HG03139 (cell line): ENCODE data around the gene NQO2.

Experiments used
- ATAC-seq: cut with Tn5 transposase; IDR thresholded peaks from one replicate; pipeline ENCODE4 v1.9.1; 2021; ENCODE audit not compliant: unreplicated experiment

Gene NQO2, protein sequence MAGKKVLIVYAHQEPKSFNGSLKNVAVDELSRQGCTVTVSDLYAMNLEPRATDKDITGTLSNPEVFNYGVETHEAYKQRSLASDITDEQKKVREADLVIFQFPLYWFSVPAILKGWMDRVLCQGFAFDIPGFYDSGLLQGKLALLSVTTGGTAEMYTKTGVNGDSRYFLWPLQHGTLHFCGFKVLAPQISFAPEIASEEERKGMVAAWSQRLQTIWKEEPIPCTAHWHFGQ

DNA sequence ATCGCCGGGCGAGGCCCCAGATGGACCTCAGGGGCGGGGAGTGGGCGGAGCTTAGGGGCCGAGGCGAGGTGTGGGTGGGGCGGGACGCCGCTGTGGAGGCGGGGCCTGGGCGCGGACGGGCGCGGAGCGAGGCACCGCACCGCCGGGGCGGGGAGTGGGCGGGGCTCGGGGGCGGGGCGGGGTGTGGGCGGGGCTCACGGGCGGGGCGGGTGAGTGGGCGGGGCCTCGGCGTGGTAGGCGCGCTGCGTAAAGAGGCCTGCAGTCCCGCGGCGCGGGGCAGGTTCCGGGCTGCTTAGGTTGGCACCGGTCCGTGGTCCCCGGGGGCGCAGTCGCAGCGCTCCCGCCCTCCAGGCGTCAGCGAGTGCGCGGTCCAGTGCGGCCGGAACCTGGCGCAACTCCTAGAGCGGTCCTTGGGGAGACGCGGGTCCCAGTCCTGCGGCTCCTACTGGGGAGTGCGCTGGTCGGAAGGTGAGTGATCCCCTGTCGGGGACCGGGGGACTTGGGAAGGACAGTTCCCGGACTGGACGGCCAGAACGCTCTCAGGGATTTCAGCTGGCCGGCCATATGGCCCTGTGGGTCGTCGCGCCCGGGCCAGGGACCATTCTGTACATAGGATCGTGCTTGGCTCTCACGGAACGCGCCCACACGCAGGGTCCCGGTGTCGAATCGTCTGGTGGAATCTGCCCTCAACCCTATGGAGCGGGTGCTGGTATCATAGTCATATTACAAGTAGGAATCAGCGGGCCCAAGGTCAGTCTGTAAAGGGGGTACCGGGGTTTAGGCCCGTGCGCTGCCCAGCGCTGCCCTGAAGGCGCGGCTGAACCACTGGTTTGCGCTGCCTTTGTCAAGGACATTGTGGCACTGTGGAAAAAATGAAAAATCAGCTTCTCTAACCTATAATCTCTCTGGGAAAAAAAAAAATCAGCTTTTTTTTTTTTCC lies at the start of gene NQO2:
NQO2 (plus strand) TSS at position 277 of the 940 bp plus-strand sequence. CDS start 6,659 bp downstream, outside the sequence.
- peak; percentile 72 for ATAC-seq

DNA sequence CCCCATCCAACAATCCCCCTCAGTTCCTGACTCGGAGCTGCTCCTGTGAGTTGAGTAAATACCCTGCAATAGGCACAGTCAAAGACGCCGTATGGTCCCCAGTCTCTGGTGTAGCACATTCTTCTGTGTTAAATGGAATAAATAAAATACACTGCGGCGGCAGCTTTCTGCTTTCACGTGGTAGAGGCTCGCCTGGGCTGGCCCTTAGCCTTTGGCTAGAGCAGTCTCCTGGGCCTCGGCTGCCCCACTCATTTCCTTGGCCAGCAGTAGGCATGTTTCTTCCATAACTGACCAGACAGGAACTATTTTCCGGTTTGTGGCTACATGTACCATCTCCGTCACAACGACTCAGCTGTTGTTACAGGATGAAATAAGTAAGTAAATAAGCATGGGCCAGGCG lies 49.0 kb upstream of the NQO2 start:
- no peak for ATAC-seq

DNA sequence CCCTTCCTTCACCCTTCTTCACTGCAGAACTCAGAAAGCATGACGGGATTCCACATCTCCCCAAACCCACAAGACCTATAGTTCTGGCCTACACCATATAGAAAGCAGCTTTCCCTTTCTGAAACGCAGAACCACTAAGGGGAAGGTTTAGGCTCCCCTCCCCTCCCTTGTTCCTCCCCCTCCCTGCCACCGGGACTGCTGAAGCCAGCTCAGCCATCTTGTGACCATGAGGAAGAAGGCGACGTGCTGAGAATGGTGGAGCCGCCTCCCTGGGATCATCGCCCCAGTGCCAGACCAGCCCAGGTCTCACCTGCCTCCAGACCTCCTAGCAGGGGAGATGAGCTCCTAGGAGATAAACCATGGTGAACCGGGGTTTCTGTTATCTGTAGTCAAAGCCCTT lies 48.0 kb upstream of the NQO2 start:
- ATAC-seq, result no peak

DNA sequence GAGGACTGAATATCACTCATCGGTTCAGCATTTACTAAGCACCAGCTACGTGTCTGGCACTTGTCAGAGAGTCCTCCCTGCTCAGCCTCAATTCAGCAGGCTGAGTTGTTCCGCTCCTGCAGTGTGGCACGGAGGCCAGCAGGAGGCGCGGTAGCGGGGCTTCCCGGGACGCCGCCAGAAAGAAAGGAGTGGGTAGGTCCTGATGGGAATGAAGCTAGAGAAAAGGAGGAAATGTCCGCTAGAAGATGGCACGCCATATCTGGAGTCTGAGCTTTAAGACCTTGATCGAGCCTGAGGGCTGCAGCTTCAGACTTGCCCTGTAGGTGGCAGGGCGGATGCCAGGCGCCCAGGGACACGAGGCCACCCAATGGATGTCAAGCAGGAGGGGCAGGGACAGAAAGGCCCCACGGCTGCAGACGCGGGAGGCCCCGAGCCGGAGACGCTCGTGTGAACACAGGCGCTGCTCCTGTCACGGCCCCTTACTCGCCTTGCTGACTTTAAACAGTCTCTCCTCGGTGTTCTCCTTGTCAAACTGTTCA lies 47.1 kb upstream of the NQO2 start:
- no peak for ATAC-seq

DNA sequence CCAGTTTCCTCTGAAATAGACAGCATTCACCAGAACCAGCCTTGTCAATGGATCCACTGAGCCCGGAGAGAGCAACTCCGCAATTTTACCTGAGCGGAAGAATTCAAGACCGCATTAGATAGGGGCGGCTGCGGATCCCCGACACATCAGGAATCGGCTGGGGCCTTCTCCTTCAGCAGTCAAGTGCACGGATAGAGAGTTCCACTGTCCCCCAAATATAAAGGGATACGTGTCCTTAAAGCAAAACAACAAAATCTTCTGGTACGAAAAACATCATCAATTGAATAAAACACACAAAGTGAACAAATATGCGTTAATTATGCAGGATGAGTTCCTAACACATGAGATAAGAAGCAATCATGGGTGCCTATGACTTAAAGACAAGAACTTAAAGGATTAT lies 46.6 kb upstream of the NQO2 start:
- no peak for ATAC-seq

DNA sequence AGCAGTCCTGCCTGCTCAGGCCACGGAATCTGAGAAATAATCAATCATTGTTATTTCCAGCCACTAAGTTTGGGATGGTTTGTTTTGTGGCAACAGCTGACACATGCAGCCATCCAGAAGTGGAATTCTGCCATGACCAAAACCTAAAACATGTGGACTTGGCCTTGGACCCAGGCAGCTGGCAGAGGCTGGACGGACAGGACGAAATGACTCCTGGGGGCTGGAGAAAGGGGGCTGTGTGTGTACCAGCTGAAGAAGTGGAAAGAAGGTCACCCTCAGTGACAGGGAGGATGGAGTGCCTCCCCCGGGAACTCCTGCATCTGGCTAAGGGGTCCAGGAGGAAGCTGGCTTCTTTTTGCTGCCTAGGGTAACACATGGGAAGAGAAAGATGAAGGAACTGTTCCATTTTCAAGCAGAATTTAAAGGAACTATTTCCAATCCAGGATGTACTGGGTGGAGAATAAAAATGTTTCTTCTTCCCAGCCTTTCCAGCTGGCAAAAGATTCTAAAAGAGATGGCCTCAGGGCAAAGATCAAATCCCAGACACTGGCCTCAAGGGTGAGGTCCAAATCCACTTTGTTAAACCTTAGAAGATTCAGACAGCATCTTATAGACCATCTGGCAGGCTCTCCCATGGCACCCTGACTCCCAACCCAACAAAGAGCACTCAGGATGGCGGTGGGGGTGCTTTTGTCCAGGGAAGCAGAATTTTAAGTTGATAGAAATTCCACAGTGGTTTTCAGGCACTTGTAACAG lies 42.6 kb upstream of the NQO2 start:
- no peak for ATAC-seq

DNA sequence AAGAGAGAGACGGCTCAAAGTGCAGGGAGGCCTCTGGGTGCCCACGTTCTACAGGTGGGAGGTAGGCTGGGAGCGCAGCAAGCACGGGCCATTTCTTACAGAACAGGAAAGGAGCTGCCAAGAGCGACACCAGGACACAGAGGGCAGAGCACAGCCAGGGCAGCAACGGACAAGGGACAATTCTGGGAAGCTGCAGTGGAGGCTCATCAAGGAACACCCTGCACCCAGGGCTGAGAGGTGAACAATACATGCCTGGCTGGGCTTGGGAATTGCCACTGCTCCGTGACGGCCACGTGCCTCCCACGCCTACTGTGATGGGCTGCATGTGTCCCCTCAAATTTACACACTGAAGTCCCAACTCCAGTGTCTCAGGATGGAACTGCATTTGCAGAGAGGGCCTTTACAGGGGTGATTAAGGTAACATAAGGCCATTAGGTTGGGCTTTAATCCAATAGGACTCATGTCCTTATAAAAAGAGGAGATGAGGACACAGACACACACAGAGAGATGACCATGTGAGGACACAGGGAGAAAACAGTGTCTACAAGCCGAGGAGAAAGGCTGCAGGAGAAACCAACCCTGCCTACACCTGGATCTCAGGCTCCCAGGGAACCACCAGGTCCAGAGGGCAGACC lies 41.9 kb upstream of the NQO2 start:
- ATAC-seq, result no peak

DNA sequence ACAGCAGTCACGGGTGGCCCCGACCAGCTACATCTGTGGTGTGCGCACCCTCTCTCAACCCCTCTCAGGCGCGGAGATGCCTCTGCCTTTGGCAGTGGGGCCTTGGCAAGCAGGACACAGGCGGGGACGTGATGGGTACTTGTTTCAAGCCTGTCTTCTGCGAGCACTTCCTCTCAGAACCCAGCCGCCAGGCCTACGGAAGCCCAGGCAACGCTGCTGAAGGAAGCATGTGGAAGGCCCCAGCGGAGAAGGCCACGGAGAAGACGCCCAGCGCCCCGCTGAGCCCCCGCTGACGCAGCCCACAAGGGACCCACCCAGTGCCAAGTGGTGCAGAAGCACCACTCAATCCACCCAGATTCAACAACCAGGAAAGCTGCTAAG lies 41.4 kb upstream of the NQO2 start:
- ATAC-seq, result no peak

DNA sequence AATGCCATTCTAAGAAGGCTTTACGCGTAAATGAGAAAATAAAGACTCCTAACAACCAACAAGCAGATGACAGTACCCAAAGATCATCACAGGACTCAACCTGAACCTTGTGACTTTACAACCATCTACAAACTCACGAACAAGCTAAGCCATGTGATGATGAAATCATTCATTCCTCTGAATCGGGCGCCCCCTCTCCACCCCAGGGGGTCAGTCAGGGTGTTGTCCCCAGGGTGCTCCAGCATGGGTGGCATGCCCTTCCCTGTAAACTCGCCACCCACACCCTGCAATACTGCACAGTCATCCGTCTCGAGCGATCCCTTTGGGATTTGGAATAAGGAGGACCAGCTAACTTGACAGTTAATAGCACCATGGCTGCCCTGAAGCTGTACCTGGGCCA lies 40.9 kb upstream of the NQO2 start:
- ATAC-seq, result no peak

DNA sequence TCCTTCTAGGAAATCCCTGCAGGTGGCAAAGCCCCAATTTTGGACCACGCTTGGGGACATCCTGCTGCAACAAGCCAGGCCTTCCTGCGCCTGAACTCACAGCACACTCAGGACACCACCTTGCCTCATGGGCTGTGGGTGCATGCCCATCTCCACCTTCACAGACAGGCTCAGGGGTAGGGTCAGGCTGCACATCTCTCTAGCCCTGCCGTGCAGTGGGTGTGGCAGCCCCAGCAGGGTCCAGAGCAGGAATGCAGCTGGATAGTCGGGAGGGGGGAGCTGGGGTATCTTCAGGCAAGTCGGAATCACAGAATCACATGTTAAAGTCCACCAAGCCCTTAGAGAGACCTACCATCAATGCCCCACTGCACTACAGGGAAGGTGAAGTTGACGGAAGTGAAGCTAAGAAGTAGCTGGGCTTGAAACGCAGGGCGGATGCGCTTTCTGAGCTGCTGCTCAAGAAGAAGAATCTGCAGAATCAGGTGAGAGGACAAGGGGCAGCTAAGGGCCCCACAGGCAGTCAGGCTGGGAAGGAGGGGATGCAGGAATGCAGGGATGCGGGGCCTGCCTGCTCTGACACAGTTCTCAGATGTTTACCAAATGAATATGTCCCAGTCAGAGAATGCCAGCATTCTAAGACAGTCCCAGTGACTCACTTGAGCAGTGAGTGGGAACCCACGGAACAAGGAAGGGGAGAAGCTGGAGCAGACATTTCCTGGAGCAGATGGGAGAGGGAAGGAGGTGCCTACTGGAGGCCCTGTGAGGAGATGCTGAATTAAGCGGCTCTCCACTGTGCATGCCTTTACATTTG lies 39.6 kb upstream of the NQO2 start:
- no peak for ATAC-seq

DNA sequence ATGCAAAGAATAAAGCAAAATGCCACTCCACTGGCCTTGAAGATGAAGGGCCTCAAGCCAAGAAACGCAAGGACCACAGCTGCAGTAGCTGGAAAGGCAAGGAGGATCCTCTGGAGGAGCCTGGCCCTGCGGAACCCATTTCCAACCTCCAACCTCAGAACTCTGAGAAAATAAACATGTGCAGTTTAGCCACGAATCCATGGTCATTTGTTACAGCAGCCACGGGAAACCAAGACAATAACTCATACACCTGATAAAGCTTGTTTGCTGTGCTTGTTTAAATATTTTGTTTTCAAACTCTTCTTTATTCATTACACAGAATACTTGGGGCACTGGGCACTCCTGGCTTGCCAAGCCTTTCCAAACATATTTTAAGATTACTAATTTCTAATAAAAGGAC lies 38.8 kb upstream of the NQO2 start:
- no peak for ATAC-seq

DNA sequence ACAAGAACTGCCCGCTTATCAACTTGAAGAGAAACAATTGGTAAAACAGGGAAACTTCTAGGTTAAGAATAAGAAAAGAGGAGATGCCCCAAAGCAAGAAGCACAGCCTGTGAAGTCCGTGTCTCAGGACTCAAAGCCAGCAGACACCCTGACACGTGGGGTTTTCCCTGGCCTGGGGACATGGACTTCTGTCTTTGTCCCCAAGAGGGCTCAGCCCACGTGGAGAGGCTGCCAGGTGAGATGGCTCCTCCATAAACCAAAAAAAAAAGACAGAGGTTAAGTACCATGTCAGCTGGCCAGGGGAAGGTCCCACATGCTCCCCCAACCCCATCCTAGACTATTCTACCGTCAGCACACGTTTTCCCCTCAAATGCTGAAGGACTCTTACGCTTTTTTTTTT lies 38.2 kb upstream of the NQO2 start:
- no peak for ATAC-seq

DNA sequence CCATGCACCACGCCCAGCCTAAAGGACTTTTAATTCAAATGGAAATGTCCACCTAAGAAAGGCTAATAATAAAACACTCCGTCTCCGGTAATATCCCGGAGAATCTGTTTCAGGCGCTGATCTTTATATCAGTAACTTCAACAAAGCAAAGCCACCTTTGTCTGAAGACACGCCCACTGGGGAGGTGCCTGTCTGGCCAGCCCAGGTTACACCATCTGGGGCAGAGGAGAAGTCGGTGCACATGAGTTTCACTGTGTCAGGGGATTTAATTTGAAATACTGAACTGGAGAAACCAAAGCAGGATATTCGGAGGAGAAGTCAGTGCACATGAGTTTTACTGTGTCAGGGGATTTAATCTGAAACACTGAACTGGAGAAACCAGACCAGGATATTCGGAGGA lies 37.7 kb upstream of the NQO2 start:
- no peak for ATAC-seq

DNA sequence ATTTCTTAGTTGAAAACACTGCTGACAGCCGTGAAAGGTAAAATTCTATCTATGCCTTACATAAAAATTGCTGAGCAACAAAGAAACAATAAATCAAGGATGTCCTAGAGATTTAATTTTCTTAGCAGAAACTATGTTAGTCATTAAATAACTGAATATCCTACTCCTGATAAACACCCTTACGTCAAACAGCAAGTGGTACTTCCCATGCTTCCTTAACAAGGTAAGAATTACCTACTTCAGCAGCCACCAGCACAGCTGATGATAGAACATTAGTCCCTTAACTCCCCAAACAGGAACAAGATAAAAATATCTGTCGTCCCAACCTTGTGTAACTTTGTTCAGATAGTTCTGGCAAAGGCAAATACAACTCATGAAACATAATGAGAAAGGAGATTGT lies 37.1 kb upstream of the NQO2 start:
- ATAC-seq, result no peak

DNA sequence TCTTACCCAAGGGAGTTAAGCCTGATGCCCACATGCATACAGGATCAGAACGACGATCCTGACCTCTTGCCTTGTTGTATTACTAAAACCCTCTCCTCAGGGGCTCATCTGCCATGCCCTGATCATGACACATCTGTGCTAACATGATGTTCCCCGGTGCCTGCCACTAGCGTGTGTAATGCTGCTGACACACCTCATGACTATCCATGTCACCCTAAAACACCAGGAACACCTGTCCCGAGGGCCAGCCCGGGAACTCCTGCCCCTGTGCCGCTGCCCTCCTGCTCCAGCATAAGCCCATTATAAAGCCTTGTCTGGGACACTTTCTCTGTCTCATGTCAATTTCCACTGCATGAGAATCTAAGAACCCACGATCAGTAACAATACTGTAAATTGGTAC lies 35.9 kb upstream of the NQO2 start:
- ATAC-seq, result no peak

DNA sequence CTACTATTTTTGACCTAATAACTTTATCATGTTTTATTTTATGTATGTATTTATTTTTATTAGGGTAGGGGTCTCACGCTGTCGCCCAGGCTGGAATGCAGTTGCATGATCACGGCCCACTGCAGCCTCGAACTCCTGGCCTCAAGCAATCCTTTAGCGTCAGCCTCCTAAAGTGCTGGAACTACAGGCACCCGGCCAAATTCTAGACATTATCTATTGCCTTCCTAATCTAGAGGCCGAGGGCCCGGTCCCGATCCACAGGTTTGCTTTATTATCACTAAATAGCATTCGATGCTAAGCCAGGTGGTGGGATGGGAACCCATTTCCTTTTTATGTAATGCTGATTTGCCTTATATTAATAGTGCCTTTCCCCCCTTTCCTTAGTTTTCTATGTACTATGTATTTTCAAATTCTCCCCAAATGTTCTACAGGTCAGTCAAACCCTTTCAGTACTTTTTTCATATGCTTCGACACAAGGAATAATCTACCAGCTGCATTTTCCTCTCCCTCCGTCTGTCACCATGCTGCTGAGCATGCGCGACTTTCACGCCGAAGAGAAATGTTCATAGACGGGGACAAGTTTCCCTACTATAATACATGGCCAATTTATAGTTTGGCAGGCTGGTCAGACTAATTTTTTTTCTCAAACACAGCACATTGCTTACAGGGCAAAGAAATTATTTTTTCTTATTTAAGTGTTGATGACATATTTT lies 34.7 kb upstream of the NQO2 start:
- ATAC-seq, result no peak

DNA sequence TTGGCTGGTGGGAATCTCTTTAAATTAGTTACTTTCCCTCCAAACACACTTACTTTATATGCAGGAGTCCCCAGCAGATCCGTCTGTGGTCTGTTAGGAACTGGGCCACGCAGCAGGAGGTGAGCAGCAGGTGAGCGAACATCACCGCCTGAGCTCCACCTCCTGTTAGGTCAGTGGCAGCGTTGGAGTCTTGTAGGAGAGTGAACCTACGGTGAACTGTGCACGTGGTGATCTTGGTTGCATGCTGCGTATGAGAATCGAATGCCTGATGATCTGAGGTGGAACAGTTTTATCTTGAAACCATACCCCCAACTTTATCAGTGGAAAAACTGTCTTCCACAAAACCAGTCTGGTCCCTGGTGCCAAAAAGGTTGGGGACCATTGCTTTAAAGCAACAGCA lies 33.3 kb upstream of the NQO2 start:
- no peak for ATAC-seq

DNA sequence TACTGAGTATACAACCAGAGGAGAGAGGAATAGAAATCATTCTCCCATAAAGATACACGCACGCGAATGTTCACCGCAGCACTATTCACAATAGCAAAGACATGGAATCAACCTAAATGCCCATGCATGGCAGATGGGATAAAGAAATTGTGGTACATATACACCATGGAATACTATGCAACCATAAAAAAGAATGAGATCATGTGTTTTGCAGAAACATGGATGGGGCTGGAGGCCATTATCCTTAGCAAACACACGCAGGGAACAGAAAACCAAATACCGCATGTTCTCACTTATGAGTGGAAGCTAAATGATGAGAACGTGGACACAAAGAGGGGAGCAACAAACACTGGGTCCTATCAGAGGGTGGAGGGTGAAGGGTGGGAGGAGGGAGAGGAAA lies 31.8 kb upstream of the NQO2 start:
- no peak for ATAC-seq

DNA sequence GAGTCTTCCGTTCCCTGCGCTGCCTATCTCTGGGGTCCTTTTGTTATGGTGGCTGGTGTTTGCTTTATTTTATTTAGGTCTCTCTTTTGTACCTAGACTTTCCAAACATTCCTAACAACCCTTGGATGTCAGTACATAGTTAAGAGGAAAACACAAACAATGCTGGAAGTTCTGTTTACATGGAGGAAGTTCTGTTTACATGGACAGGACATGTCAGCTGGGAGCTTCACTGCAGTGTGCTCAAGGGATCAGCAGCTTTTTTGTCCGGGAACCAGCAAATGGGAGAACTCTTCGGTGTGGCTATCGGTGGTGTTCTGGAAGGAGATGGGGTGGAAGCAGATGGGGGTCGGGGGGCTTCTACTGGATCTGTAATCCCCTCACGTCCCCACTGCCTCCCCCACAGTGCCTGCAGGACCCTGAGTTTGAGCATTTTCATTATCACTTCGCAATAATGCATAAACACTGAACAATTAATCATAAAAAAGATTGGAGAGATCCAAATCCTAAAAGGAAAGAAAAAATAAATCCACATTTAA lies 31.0 kb upstream of the NQO2 start:
- no peak for ATAC-seq
